DOHH2 (cell line): ENCODE measurements around the gene ADAMTS12.

Experiments used
- H3F3A ChIP-seq: fragments of 200-600 bp; sonication (generic), shearing (Covaris generic); 2 replicates; pipeline ENCODE4 v1.6.0; 2016; ENCODE audit warnings: antibody characterized with exemption, mild to moderate bottlenecking; ENCODE audit not compliant: control insufficient read depth, insufficient read depth
- H3K27ac ChIP-seq: fragments of 200-600 bp; sonication (generic); 2 replicates; pipeline ENCODE4 v1.5.1; 2014; ENCODE audit warnings: low read depth, mild to moderate bottlenecking, low read length, moderate library complexity
- H3K27me3 ChIP-seq: fragments of 200-600 bp; sonication (generic); 2 replicates; pipeline ENCODE4 v1.6.1; 2014; ENCODE audit warnings: mild to moderate bottlenecking, low read length, mixed read lengths; ENCODE audit not compliant: control insufficient read depth
- H3K36me3 ChIP-seq: fragments of 200-600 bp; sonication (generic); 2 replicates; pipeline ENCODE4 v1.6.1; 2014; ENCODE audit warnings: mild to moderate bottlenecking, low read length, moderate library complexity, mixed read lengths; ENCODE audit not compliant: control insufficient read depth
- H3K4me1 ChIP-seq: fragments of 200-600 bp; sonication (generic); 2 replicates; pipeline ENCODE4 v1.6.1; 2014; ENCODE audit warnings: mild to moderate bottlenecking, low read length, mixed read lengths; ENCODE audit not compliant: control insufficient read depth
- H3K4me2 ChIP-seq: fragments of 200-600 bp; sonication (generic); 2 replicates; pipeline ENCODE4 v1.6.0; 2014; ENCODE audit warnings: mild to moderate bottlenecking, low read length, moderate library complexity
- H3K4me3 ChIP-seq: fragments of 200-600 bp; sonication (generic); 2 replicates; pipeline ENCODE4 v1.5.1; 2014; ENCODE audit warnings: mild to moderate bottlenecking, low read length, mixed read lengths
- H3K79me2 ChIP-seq: fragments of 200-600 bp; sonication (generic); 2 replicates; pipeline ENCODE4 v1.6.1; 2014; ENCODE audit warnings: mild to moderate bottlenecking, low read length, mixed read lengths; ENCODE audit not compliant: control insufficient read depth
- H3K9me2 ChIP-seq: fragments of 200-600 bp; sonication (generic); replicated peaks from 2 replicates; pipeline ENCODE4 v1.6.1; 2014; ENCODE audit warnings: mild to moderate bottlenecking, low read length, mixed read lengths; ENCODE audit not compliant: control insufficient read depth
- H3K9me3 ChIP-seq: fragments of 200-600 bp; sonication (generic); 2 replicates; pipeline ENCODE4 v1.6.1; 2014; ENCODE audit warnings: antibody characterized with exemption, low read length, mixed read lengths; ENCODE audit not compliant: control insufficient read depth, insufficient read depth
- H4K20me1 ChIP-seq: fragments of 200-600 bp; sonication (generic); 2 replicates; pipeline ENCODE4 v1.6.0; 2014; ENCODE audit warnings: low read depth, mild to moderate bottlenecking, antibody characterized with exemption, low read length, moderate library complexity; ENCODE audit not compliant: control insufficient read depth, insufficient read depth
- EZH2phosphoT487 ChIP-seq: fragments of 200-600 bp; sonication (generic); IDR thresholded peaks from 2 replicates; pipeline ENCODE4 v1.6.1; 2017; ENCODE audit warnings: borderline replicate concordance, mild to moderate bottlenecking, antibody characterized with exemption, low read length, moderate library complexity, mixed read lengths
- TF ChIP-seq, protein P1 (sequence below): fragments of 200-600 bp; sonication (generic); IDR thresholded peaks from one replicate; pipeline ENCODE4 v1.5.1; 2014; ENCODE audit warnings: antibody characterized with exemption, mild to moderate bottlenecking, low read depth, low read length; ENCODE audit not compliant: poor library complexity, severe bottlenecking

ADAMTS12 gene

DNA sequence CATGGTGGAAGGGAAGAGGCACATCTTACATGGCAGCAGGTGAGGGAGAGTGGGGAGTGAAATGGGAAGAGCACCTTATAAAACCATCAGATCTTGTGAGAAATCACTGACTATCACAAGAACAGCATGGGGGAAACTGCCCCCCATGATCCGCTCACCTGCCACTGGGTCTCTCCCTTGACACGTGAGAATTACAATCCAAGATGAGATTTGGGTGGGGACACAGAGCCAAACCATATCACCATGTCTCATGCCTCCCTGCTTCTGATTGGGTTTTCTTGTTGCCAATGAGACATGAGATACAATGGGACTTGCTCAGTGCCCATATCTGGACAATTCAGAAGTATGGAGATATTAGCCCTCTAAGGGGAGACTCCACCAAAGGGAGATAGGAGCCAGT lies 353.6 kb downstream of the ADAMTS12 start:
- H3K4me1 ChIP-seq: no peaks in the 10 kb centered on the region
- H3K9me3 ChIP-seq: no peaks in the 10 kb centered on the region
- H3K27me3 ChIP-seq: no peaks in the 10 kb centered on the region
- H3F3A ChIP-seq: no peaks in the 10 kb centered on the region
- no peak overlapping the region for H3K4me3 ChIP-seq
- H3K36me3 ChIP-seq: no peaks in the 10 kb centered on the region
- H4K20me1 ChIP-seq: no peaks in the 10 kb centered on the region
- TF ChIP-seq EZH2phosphoT487: no peak
- TF ChIP-seq, protein P1, sequence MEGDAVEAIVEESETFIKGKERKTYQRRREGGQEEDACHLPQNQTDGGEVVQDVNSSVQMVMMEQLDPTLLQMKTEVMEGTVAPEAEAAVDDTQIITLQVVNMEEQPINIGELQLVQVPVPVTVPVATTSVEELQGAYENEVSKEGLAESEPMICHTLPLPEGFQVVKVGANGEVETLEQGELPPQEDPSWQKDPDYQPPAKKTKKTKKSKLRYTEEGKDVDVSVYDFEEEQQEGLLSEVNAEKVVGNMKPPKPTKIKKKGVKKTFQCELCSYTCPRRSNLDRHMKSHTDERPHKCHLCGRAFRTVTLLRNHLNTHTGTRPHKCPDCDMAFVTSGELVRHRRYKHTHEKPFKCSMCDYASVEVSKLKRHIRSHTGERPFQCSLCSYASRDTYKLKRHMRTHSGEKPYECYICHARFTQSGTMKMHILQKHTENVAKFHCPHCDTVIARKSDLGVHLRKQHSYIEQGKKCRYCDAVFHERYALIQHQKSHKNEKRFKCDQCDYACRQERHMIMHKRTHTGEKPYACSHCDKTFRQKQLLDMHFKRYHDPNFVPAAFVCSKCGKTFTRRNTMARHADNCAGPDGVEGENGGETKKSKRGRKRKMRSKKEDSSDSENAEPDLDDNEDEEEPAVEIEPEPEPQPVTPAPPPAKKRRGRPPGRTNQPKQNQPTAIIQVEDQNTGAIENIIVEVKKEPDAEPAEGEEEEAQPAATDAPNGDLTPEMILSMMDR: no peak
- no peak overlapping the region for H3K4me2 ChIP-seq
- H3K9me2 ChIP-seq: no peaks in the 10 kb centered on the region
- no peak overlapping the region for H3K27ac ChIP-seq
- no peaks in the 10 kb centered on the region for H3K79me2 ChIP-seq

DNA sequence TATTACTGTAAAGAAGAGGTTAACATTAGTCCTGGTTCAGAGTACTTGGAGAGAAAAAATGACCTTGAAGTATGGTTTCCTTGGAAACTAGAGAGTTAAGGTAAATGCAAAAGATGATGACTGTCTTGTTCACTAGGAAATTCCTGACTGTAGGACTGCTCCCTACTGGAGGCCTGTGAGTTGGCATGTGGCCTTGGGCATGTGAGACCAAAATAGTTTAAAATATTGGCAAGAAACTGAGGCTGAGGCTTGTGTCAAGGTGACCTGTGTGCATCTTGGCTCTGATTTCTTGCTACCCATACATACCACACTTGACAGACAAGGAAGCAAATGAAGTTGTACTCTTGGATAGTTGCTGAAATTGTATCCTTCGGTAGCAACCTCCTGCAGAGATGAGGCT lies 354.6 kb downstream of the ADAMTS12 start:
- Histone ChIP-seq H3K4me3 (no peak overlapping the region), H3K79me2 (no peaks in the 10 kb centered on the region), H3K4me1 (no peaks in the 10 kb centered on the region), H3K36me3 (no peaks in the 10 kb centered on the region), H3F3A (no peaks in the 10 kb centered on the region), H3K9me3 (no peaks in the 10 kb centered on the region), H3K9me2 (no peaks in the 10 kb centered on the region), H4K20me1 (no peaks in the 10 kb centered on the region), H3K27ac (no peak overlapping the region), H3K4me2 (no peak overlapping the region), H3K27me3 (no peaks in the 10 kb centered on the region)
- TF ChIP-seq, protein P1: no peak
- no peak for TF ChIP-seq EZH2phosphoT487

DNA sequence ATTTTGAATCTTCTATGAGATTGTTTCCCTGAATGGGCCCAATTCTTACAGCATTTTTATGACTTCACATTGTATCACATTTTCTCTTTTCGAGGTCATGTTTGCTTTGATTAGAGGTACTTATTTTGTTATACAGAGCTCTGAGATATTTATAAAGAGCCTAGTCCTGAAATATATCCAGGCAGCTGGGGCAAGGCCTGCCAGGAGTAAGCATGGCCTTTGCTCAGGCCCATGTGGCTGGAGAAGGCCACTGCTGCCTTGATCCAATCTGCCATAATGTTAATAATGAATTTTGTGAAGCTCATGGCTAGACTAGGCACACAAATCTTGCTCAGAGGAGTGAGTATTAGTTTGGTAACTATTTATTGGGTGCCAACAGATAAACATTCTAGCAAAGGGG lies 355.0 kb downstream of the ADAMTS12 start:
- TF ChIP-seq, protein P1: no peak
- TF ChIP-seq EZH2phosphoT487: no peak
- H3K4me2 ChIP-seq: no peak overlapping the region
- H3F3A ChIP-seq: no peaks in the 10 kb centered on the region
- no peaks in the 10 kb centered on the region for H4K20me1 ChIP-seq
- H3K36me3 ChIP-seq: no peaks in the 10 kb centered on the region
- H3K9me2 ChIP-seq: no peaks in the 10 kb centered on the region
- no peaks in the 10 kb centered on the region for H3K9me3 ChIP-seq
- H3K4me3 ChIP-seq: no peak overlapping the region
- no peaks in the 10 kb centered on the region for H3K27me3 ChIP-seq
- H3K79me2 ChIP-seq: no peaks in the 10 kb centered on the region
- H3K4me1 ChIP-seq: no peaks in the 10 kb centered on the region
- H3K27ac ChIP-seq: no peak overlapping the region

DNA sequence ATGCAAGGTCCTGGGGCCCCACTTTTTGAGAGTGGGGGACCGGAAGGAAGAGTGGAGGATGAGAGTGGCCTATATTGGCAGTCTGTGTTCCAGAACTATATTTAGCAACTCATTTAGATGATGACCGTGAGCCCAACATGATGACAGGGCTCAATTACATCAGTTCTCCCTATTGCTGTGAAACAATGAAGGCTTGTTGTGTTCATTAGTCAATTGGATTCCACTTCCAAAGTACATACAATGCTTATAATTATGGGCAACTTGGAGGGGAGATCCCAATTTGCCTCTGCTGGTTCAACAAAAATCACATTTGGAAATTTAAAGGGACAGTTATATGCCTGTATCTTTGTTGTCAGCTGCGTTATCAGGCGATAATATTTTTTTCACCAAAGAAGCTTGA lies 360.0 kb downstream of the ADAMTS12 start:
- Histone ChIP-seq H3K9me3 (no peaks in the 10 kb centered on the region), H4K20me1 (no peaks in the 10 kb centered on the region), H3K27me3 (no peaks in the 10 kb centered on the region), H3K9me2 (no peaks in the 10 kb centered on the region), H3K79me2 (no peaks in the 10 kb centered on the region), H3K27ac (no peak overlapping the region), H3K4me2 (no peak overlapping the region), H3K4me3 (no peak overlapping the region), H3F3A (no peaks in the 10 kb centered on the region), H3K4me1 (no peaks in the 10 kb centered on the region), H3K36me3 (no peaks in the 10 kb centered on the region)
- TF ChIP-seq, protein P1: no peak
- no peak for TF ChIP-seq EZH2phosphoT487
